Esophagus muscularis mucosa (tissue), 4 donors: ENCODE data around the gene EPHB1. TPM values are rescaled to one million over a fixed set of nuclear protein-coding genes. Genes with fewer than 3 reads are reported as not detected.

Source experiments
- DNase-seq: peaks from one replicate; pipeline ENCODE4 v3.0.0-alpha.2; 2017; ENCODE audit errors: extremely low spot score
- H3K27ac ChIP-seq, 4 donors: fragments of 200-600 bp; sonication (generic); replicated peaks in 1 of 4; 1 replicate in 3 of 4; 2 replicates in 1 of 4; pipeline ENCODE4 v1.5.1; 2016 to 2019; ENCODE audit warnings: mild to moderate bottlenecking in 1 of 4
- H3K27me3 ChIP-seq, 4 donors: fragments of 200-600 bp; sonication (generic); one replicate each; pipeline versions ENCODE4 v1.5.1 to v1.6.0; 2016 to 2019
- H3K36me3 ChIP-seq, 4 donors: fragments of 200-600 bp; sonication (generic); one replicate each; pipeline ENCODE4 v1.5.1; 2016 to 2019
- H3K4me1 ChIP-seq, 4 donors: fragments of 200-600 bp; sonication (generic); one replicate each; pipeline ENCODE4 v1.5.1; 2016 to 2019
- H3K4me3 ChIP-seq, 4 donors: fragments of 200-600 bp; sonication (generic); 1 replicate in 2 of 4; 2 replicates in 2 of 4; pipeline ENCODE4 v1.5.1; 2016 to 2019; ENCODE audit warnings: mild to moderate bottlenecking in 4 of 4, moderate library complexity in 1 of 4
- H3K9me3 ChIP-seq, 4 donors: fragments of 200-600 bp; sonication (generic); 1 replicate in 3 of 4; 2 replicates in 1 of 4; pipeline ENCODE4 v1.5.1; 2016 to 2019
- CTCF ChIP-seq, 3 experiments: fragments of 200-600 bp in 2 of 3; fragments of 450-650 bp in 1 of 3; sonication (generic) in 2 of 3; IDR thresholded peaks; one replicate each; pipeline ENCODE4 v1.5.1; 2017 to 2019; ENCODE audit warnings: antibody characterized with exemption in 3 of 3, mild to moderate bottlenecking in 2 of 3, moderate library complexity in 1 of 3
- EP300 ChIP-seq: sonication (generic); formaldehyde crosslinking; IDR thresholded peaks from one replicate; pipeline ENCODE4 v1.6.1; 2017; ENCODE audit warnings: antibody characterized with exemption
- POLR2A ChIP-seq: fragments of 450-650 bp; IDR thresholded peaks from one replicate; pipeline ENCODE4 v1.6.1; 2017; ENCODE audit warnings: antibody characterized with exemption, moderate library complexity, mild to moderate bottlenecking, low read depth
- POLR2AphosphoS5 ChIP-seq, 2 donors: sonication (generic); formaldehyde crosslinking; IDR thresholded peaks; one replicate each; pipeline ENCODE4 v1.6.1; 2017; ENCODE audit warnings: antibody characterized with exemption in 2 of 2
- WGBS: methylation state at CpG from one replicate; pipeline ENCODE4 v1.1.5; 2018; 5-methylcytosine and 5-hydroxymethylcytosine counted together
- intact Hi-C: fragments of 100-400 bp; cut with DNase I; formaldehyde crosslinking; loops from one replicate; pipeline ENCODE4 v1.15.1; 2023
- total RNA-seq, 4 donors: library from RNA; depleted of rRNA; stranded (reverse); fragments of >200 nt; gene quantifications; one replicate each; pipeline versions ENCODE4 v1.1.0 to v1.2.1, GENCODE V29; 2016

EPHB1 gene
- total RNA-seq, 4 donors from 2014 or later, result under 0.01 to 6.1 (median 2.8) TPM

- TF ChIP-seq POLR2AphosphoS5 (IDR thresholded peaks at IDR 0.05), result no peak
- no peak for TF ChIP-seq CTCF (IDR thresholded peaks at IDR 0.05)
- no peak for TF ChIP-seq POLR2A
- no peak for TF ChIP-seq EP300
- intact Hi-C loops, result no loop called here
- DNase-seq, result no peak
- H3K4me3 ChIP-seq, result no peak overlapping the region
- H3K4me1 ChIP-seq, result no peaks in the 10 kb centered on the region
- no peak overlapping the region for H3K27ac ChIP-seq
- no peaks in the 10 kb centered on the region for H3K9me3 ChIP-seq
- no peaks in the 10 kb centered on the region for H3K27me3 ChIP-seq
- 54% methylated on average over 3 of the region's 4 CpGs for WGBS
- H3K36me3 ChIP-seq, result peaks cover 0 to 8% (median 0%) of the 10 kb centered on the region in 4 donors
Observed at GRCh38 chr3:135191708-135192107, 396.6 kb downstream of the EPHB1 start.

- H3K36me3 ChIP-seq, result peaks cover 0 to 8% (median 0%) of the 10 kb centered on the region in 4 donors
- DNase-seq, result no peak
- no peaks in the 10 kb centered on the region for H3K27me3 ChIP-seq
- H3K4me1 ChIP-seq, result no peaks in the 10 kb centered on the region
- TF ChIP-seq CTCF (IDR thresholded peaks at IDR 0.05) (no peak), EP300 (no peak), POLR2A (no peak), POLR2AphosphoS5 (IDR thresholded peaks at IDR 0.05) (no peak)
- H3K9me3 ChIP-seq, result no peaks in the 10 kb centered on the region
- intact Hi-C loops, result no loop called here
- H3K27ac ChIP-seq, result no peak overlapping the region
- WGBS, result 51% methylated on average over 3 of the region's 3 CpGs
- H3K4me3 ChIP-seq, result no peak overlapping the region
Observed at GRCh38 chr3:135192929-135193328, 397.9 kb downstream of the EPHB1 start.

GRCh38 chr3:135197246-135197645 lies 402.2 kb downstream of the EPHB1 start:
- Histone ChIP-seq H3K27me3 (no peaks in the 10 kb centered on the region), H3K4me3 (no peak overlapping the region), H3K9me3 (no peaks in the 10 kb centered on the region), H3K27ac (no peak overlapping the region), H3K36me3 (peaks cover 0 to 13% (median 0%) of the 10 kb centered on the region in 4 donors), H3K4me1 (no peaks in the 10 kb centered on the region)
- TF ChIP-seq POLR2AphosphoS5 (IDR thresholded peaks at IDR 0.05) (no peak), CTCF (IDR thresholded peaks at IDR 0.05) (no peak), POLR2A (no peak), EP300 (no peak)
- no peak for DNase-seq
- WGBS, result 80% methylated on average over 3 of the region's 3 CpGs
- intact Hi-C loops, result no loop called here

- H3K36me3 ChIP-seq, result peaks cover 0 to 10% (median 0%) of the 10 kb centered on the region in 4 donors
- H3K27me3 ChIP-seq, result no peaks in the 10 kb centered on the region
- H3K4me1 ChIP-seq, result no peaks in the 10 kb centered on the region
- TF ChIP-seq POLR2A (no peak), EP300 (no peak), POLR2AphosphoS5 (IDR thresholded peaks at IDR 0.05) (no peak), CTCF (IDR thresholded peaks at IDR 0.05) (no peak)
- H3K4me3 ChIP-seq, result no peak overlapping the region
- H3K27ac ChIP-seq, result no peak overlapping the region
- intact Hi-C loops, result no loop called here
- no peak for DNase-seq
- whole genome bisulfite sequencing, result 95% methylated on average over 3 of the region's 3 CpGs
- H3K9me3 ChIP-seq, result no peaks in the 10 kb centered on the region
Observed at GRCh38 chr3:135197856-135198255, 402.8 kb downstream of the EPHB1 start.

- Histone ChIP-seq H3K36me3 (peaks cover 0 to 5% (median 0%) of the 10 kb centered on the region in 4 donors), H3K9me3 (no peaks in the 10 kb centered on the region)
- 64% methylated on average over 2 of the region's 2 CpGs for WGBS
Observed at GRCh38 chr3:135199137-135199536, 404.1 kb downstream of the EPHB1 start.

More at GRCh38 chr3:135199137-135199536, 404.1 kb downstream of the EPHB1 start:
- no peak for DNase-seq
- TF ChIP-seq EP300 (no peak), CTCF (IDR thresholded peaks at IDR 0.05) (no peak), POLR2AphosphoS5 (IDR thresholded peaks at IDR 0.05) (no peak), POLR2A (no peak)
- H3K4me3 ChIP-seq, result no peak overlapping the region
- intact Hi-C loops, result no loop called here
- no peaks in the 10 kb centered on the region for H3K27me3 ChIP-seq
- no peak overlapping the region for H3K27ac ChIP-seq
- no peaks in the 10 kb centered on the region for H3K4me1 ChIP-seq
